ENCODE results near the gene RPS27A. TPM values are rescaled to one million over a fixed set of nuclear protein-coding genes. Genes with fewer than 3 reads are reported as not detected.

The RPS27A gene
- total and polyA plus RNA-seq, 2 experiments from 2014 or later = 1,606 to 1,672 TPM

GRCh38 chr2:55242617-55243016, 10.1 kb downstream of the RPS27A start:
- Mint-ChIP-seq H3K4me3 (no peak overlapping the region), H3K4me1 (no peaks in the 10 kb centered on the region), H3K9me3 (no peaks in the 10 kb centered on the region), H3K27ac (no peak overlapping the region), H3K36me3 (ENCODE audit: low read depth) (peaks cover 20% of the 10 kb centered on the region; the same call in 2 of the 3 replicates), H3K27me3 (ENCODE audit: insufficient read depth, low read depth, poor library complexity) (peaks cover 2% of the 10 kb centered on the region)
- no peaks in the 10 kb centered on the region for H3K27me3 ChIP-seq (ENCODE audit: insufficient read depth)
- 0 out of 2 replicates have a peak, but pooled peaks cover 4% of the 10 kb centered on the region for H4K20me1 ChIP-seq (replicated peaks; ENCODE audit: insufficient read depth)
- DNase-seq (ENCODE audit: low spot score) (no peak), ATAC-seq (no peak)
- H3K36me3 ChIP-seq (ENCODE audit: insufficient read depth) = peaks cover 11% of the 10 kb centered on the region; the same call in 1 of the 2 replicates
- H3K4me1 ChIP-seq (ENCODE audit: insufficient read depth) = no peaks in the 10 kb centered on the region
- no peaks in the 10 kb centered on the region for H3K9me2 ChIP-seq (ENCODE audit: insufficient read depth)
- no peak overlapping the region for H3K4me2 ChIP-seq
- no peak overlapping the region for H3K4me3 ChIP-seq
- H3K27ac ChIP-seq (ENCODE audit: low read depth) = no peak overlapping the region
- H3F3A ChIP-seq (replicated peaks; ENCODE audit: low read depth) = peaks cover 9% of the 10 kb centered on the region; the same call in 1 of the 2 replicates
- TF ChIP-seq REST (IDR thresholded peaks at IDR 0.05; ENCODE audit: unreplicated experiment) = no peak
- no peak for TF ChIP-seq STAT1 (IDR thresholded peaks at IDR 0.05; ENCODE audit: unreplicated experiment)
- no peak for TF ChIP-seq ZNF114 (CRISPR knock-in tag; IDR thresholded peaks at IDR 0.05)
- TF ChIP-seq ZNF462 (CRISPR knock-in tag; IDR thresholded peaks at IDR 0.05) = no peak
- no peak for TF ChIP-seq NANOG (IDR thresholded peaks at IDR 0.05; ENCODE audit: borderline replicate concordance)
- TF ChIP-seq POLR2AphosphoS5 (IDR thresholded peaks at IDR 0.05; ENCODE audit: low read depth) = no peak
- TF ChIP-seq CREB1 (CRISPR knock-in tag; IDR thresholded peaks at IDR 0.05; ENCODE audit: low read depth) = no peak
- TF ChIP-seq JUNB (IDR thresholded peaks at IDR 0.05; ENCODE audit: unreplicated experiment) = no peak
- no peak for TF ChIP-seq ZNF331 (CRISPR knock-in tag; IDR thresholded peaks at IDR 0.05; ENCODE audit: low read depth)
- TF ChIP-seq ETS1 (IDR thresholded peaks at IDR 0.05) = no peak
- TF ChIP-seq CTCF (conservative IDR thresholded peaks at IDR 0.05; ENCODE audit: low read depth in 2 of 2) = no peak
- no peak for TF ChIP-seq EZH2 (IDR thresholded peaks at IDR 0.05; ENCODE audit: low read depth, unreplicated experiment)
- H3K79me2 ChIP-seq (replicated peaks; ENCODE audit: insufficient read depth) = no peaks in the 10 kb centered on the region
- H2AFZ ChIP-seq = no peak overlapping the region
